Naive thymus-derived CD4-positive, alpha-beta T cell (primary cell): ENCODE measurements around the gene TEKT4. TPM values are rescaled to one million over a fixed set of nuclear protein-coding genes. Genes with fewer than 3 reads are reported as not detected.
"Not testable (repeated sequence)": the region's sequence is repeated elsewhere in the genome, so short reads cannot be mapped to it uniquely, and the experiment has no call there.

Experiments
- ATAC-seq: fragments of 150-1000 bp; cut with Tn5 transposase; 2 replicates; pipeline ENCODE4 v1.10.0; 2021; ENCODE audit warnings: mild to moderate bottlenecking, moderate library complexity
- CTCF ChIA-PET: fragments of 350-600 bp; sonication (Branson Sonifier 250); formaldehyde crosslinking; loops from one replicate; lab custom pipeline; 2021; ENCODE audit warnings: antibody characterized with exemption; lab: Charles Lee
- POLR2A ChIA-PET: fragments of 350-600 bp; sonication (Branson Sonifier 250); formaldehyde crosslinking; loops from one replicate; lab custom pipeline; 2021; ENCODE audit warnings: antibody characterized with exemption, inconsistent platforms; lab: Charles Lee
- DNase-seq, 9 donors: peaks; one replicate each; pipeline versions ENCODE4 v3.0.0 to v3.0.0-alpha.2; 2020 to 2022; ENCODE audit warnings: mixed read lengths in 1 of 9
- H3K27ac ChIP-seq: one replicate; pipeline ENCODE4 v1.7.0; 2013; ENCODE audit warnings: mild to moderate bottlenecking, low read depth, low read length, moderate library complexity
- H3K27me3 ChIP-seq, 2 donors: one replicate each; pipeline ENCODE4 v1.7.0; 2013; ENCODE audit warnings: low read length in 2 of 2, mild to moderate bottlenecking in 2 of 2, moderate library complexity in 2 of 2; ENCODE audit not compliant: control insufficient read depth in 2 of 2, insufficient read depth in 2 of 2
- H3K36me3 ChIP-seq, 3 experiments: 1 replicate in 2 of 3; 2 replicates in 1 of 3; pipeline ENCODE4 v1.7.0; 2013; ENCODE audit warnings: low read length in 3 of 3, mild to moderate bottlenecking in 3 of 3, moderate library complexity in 1 of 3; ENCODE audit not compliant: insufficient read depth in 3 of 3, control insufficient read depth in 2 of 3
- H3K4me1 ChIP-seq, 2 donors: one replicate each; pipeline ENCODE4 v1.7.0; 2013; ENCODE audit warnings: low read length in 2 of 2, mild to moderate bottlenecking in 2 of 2, moderate library complexity in 1 of 2; ENCODE audit not compliant: control insufficient read depth in 2 of 2, insufficient read depth in 2 of 2
- H3K4me3 ChIP-seq: 2 replicates; pipeline ENCODE4 v1.7.0; 2013; ENCODE audit warnings: mild to moderate bottlenecking, low read length
- H3K9me3 ChIP-seq, 3 experiments: 1 replicate in 2 of 3; 2 replicates in 1 of 3; pipeline ENCODE4 v1.7.0; 2013; ENCODE audit warnings: low read length in 3 of 3; ENCODE audit not compliant: control insufficient read depth in 2 of 3
- H3K27ac Mint-ChIP-seq, 9 donors: one replicate each; pipeline ENCODE4 v1.8.0; 2020 to 2022; ENCODE audit warnings: mixed read lengths in 9 of 9, mild to moderate bottlenecking in 8 of 9, moderate library complexity in 5 of 9, inconsistent platforms in 2 of 9
- H3K27me3 Mint-ChIP-seq, 5 donors: one replicate each; pipeline ENCODE4 v1.8.0; 2021 to 2022; ENCODE audit warnings: mixed read lengths in 5 of 5, mild to moderate bottlenecking in 1 of 5
- H3K36me3 Mint-ChIP-seq, 5 donors: one replicate each; pipeline ENCODE4 v1.8.0; 2020 to 2022; ENCODE audit warnings: mixed read lengths in 5 of 5, mild to moderate bottlenecking in 3 of 5, inconsistent platforms in 1 of 5
- H3K4me1 Mint-ChIP-seq, 7 donors: one replicate each; pipeline ENCODE4 v1.8.0; 2020 to 2022; ENCODE audit warnings: mixed read lengths in 7 of 7, mild to moderate bottlenecking in 3 of 7, inconsistent platforms in 1 of 7
- H3K4me3 Mint-ChIP-seq, 10 donors: one replicate each; pipeline ENCODE4 v1.8.0; 2020 to 2022; ENCODE audit warnings: mild to moderate bottlenecking in 10 of 10, mixed read lengths in 10 of 10, moderate library complexity in 6 of 10, inconsistent platforms in 2 of 10
- H3K9me3 Mint-ChIP-seq, 11 donors: one replicate each; pipeline ENCODE4 v1.8.0; 2020 to 2022; ENCODE audit warnings: mixed read lengths in 11 of 11, mild to moderate bottlenecking in 4 of 11, inconsistent platforms in 1 of 11, moderate library complexity in 1 of 11
- intact Hi-C, 2 donors: fragments of 100-400 bp; cut with micrococcal nuclease; formaldehyde crosslinking; loops; one replicate each; pipeline ENCODE4 v1.15.1; 2023
- polyA plus RNA-seq, 2 donors: library from polyadenylated mRNA; unstranded; fragments of 300-500 nt; fragmentation: Illumina TruSeq; gene quantifications; one replicate each; pipeline ENCODE4 v1.2.3, GENCODE V29; 2021
- total RNA-seq, 6 experiments: library from RNA in 5 of 6; stranded (reverse) in 5 of 6; gene quantifications; 1 replicate in 5 of 6; 2 replicates in 1 of 6; pipeline ENCODE4 v1.2.3 and lab custom pipeline; 2021 to 2026

Gene TEKT4
- total and polyA plus RNA-seq, 7 experiments from 2014 or later: 0.19 TPM; not detected in 6

- CTCF ChIA-PET, H3K27ac ChIP-seq: not testable (repeated sequence)
- peaks cover 36 to 67% (median 45%) of the 10 kb centered on the region in 5 donors for H3K27me3 Mint-ChIP-seq
Measured at GRCh38 chr2:94862903-94863302, 8.3 kb upstream of the TEKT4 start.

GRCh38 chr2:94869131-94869530 is 2.1 kb upstream of the TEKT4 start:
- Mint-ChIP-seq H3K27ac (no peak overlapping the region), H3K4me3 (no peak overlapping the region), H3K4me1 (no peaks in the 10 kb centered on the region), H3K27me3 (peaks cover 0 to 31% (median 19%) of the 10 kb centered on the region in 5 donors), H3K36me3 (no peaks in the 10 kb centered on the region), H3K9me3 (no peaks in the 10 kb centered on the region)
- DNase-seq (no peak), ATAC-seq (no peak)
- intact Hi-C loops: no loop called here
- CTCF ChIA-PET: no interaction called here
- no peaks in the 10 kb centered on the region for H3K4me1 ChIP-seq
- POLR2A ChIA-PET: no interaction called here
- H3K9me3 ChIP-seq: no peaks in the 10 kb centered on the region
- no peak overlapping the region for H3K4me3 ChIP-seq
- no peaks in the 10 kb centered on the region for H3K36me3 ChIP-seq
- H3K27me3 ChIP-seq: no peaks in the 10 kb centered on the region
- H3K27ac ChIP-seq: no peak overlapping the region

More at GRCh38 chr2:94862903-94863302, 8.3 kb upstream of the TEKT4 start:
- ATAC-seq, POLR2A ChIA-PET, H3K36me3 ChIP-seq, H3K36me3 Mint-ChIP-seq, H3K9me3 Mint-ChIP-seq, H3K9me3 ChIP-seq, H3K4me1 ChIP-seq, intact Hi-C loops, DNase-seq, H3K27me3 ChIP-seq, H3K4me3 ChIP-seq, H3K4me1 Mint-ChIP-seq, H3K4me3 Mint-ChIP-seq, H3K27ac Mint-ChIP-seq: not testable (repeated sequence)

GRCh38 chr2:94869552-94870439 is 1.4 kb upstream of the TEKT4 start:
- ChIA-PET CTCF (no interaction called here), POLR2A (no interaction called here)
- H3K36me3 Mint-ChIP-seq: no peaks in the 10 kb centered on the region
- H3K27me3 ChIP-seq: no peaks in the 10 kb centered on the region
- no peak overlapping the region for H3K4me3 Mint-ChIP-seq
- H3K27me3 Mint-ChIP-seq: peaks cover 0 to 27% (median 13%) of the 10 kb centered on the region in 5 donors
- H3K36me3 ChIP-seq: no peaks in the 10 kb centered on the region
- H3K27ac ChIP-seq: no peak overlapping the region
- H3K4me1 Mint-ChIP-seq: no peaks in the 10 kb centered on the region
- DNase-seq (no peak), ATAC-seq (no peak)
- no peak overlapping the region for H3K4me3 ChIP-seq
- H3K4me1 ChIP-seq: no peaks in the 10 kb centered on the region
- H3K27ac Mint-ChIP-seq: no peak overlapping the region
- no peaks in the 10 kb centered on the region for H3K9me3 ChIP-seq
- H3K9me3 Mint-ChIP-seq: no peaks in the 10 kb centered on the region
- intact Hi-C loops: no loop called here

GRCh38 chr2:94870440-94871225 is 597 bp upstream of the TEKT4 start:
- POLR2A ChIA-PET: no interaction called here
- DNase-seq (no peak), ATAC-seq (no peak)
- Mint-ChIP-seq H3K27me3 (peaks cover 0 to 32% (median 8%) of the 10 kb centered on the region in 5 donors), H3K4me1 (no peaks in the 10 kb centered on the region), H3K4me3 (no peak overlapping the region), H3K27ac (no peak overlapping the region), H3K9me3 (no peaks in the 10 kb centered on the region), H3K36me3 (no peaks in the 10 kb centered on the region)
- Histone ChIP-seq H3K9me3 (no peaks in the 10 kb centered on the region), H3K27me3 (no peaks in the 10 kb centered on the region), H3K27ac (no peak overlapping the region), H3K36me3 (no peaks in the 10 kb centered on the region), H3K4me3 (no peak overlapping the region), H3K4me1 (no peaks in the 10 kb centered on the region)
- CTCF ChIA-PET: no interaction called here
- intact Hi-C loops: no loop called here

DNA sequence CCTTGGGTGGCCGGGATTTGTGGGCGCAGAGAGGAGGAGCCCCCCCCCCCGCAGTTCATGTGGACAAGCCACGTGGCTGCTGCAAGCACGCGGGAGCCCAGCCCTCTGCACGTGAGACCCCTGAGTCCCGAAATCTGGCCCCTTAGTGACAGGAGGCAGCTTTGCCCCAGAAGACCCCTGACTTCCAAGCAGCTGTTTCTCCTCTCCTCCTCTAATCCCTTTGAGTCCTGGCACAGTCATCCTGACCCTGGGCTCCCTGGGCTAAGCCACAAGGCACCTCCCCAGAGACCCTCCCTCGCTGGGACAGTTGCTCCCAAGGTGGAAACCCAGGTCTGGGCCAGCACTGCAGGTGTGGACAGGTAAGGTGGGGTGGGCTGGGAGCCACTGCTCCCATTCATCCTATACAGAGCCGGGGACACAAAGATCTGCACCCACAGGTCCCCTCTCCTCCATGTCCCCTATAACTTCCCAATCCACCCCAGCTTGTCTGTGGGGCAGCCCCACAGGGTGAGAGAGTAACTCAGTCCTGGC is 923 bp downstream of the TEKT4 start:
- H3K9me3 Mint-ChIP-seq: no peaks in the 10 kb centered on the region
- ATAC-seq (no peak), DNase-seq (no peak)
- ChIA-PET CTCF (no interaction called here), POLR2A (no interaction called here)
- Histone ChIP-seq H3K27me3 (no peaks in the 10 kb centered on the region), H3K27ac (no peak overlapping the region), H3K9me3 (no peaks in the 10 kb centered on the region), H3K4me3 (no peak overlapping the region), H3K4me1 (no peaks in the 10 kb centered on the region), H3K36me3 (no peaks in the 10 kb centered on the region)
- no peaks in the 10 kb centered on the region for H3K4me1 Mint-ChIP-seq
- no peak overlapping the region for H3K4me3 Mint-ChIP-seq
- H3K36me3 Mint-ChIP-seq: no peaks in the 10 kb centered on the region
- no peak overlapping the region for H3K27ac Mint-ChIP-seq
- intact Hi-C loops: no loop called here
- peaks cover 0 to 36% (median 8%) of the 10 kb centered on the region in 5 donors for H3K27me3 Mint-ChIP-seq

- no peaks in the 10 kb centered on the region for H3K9me3 Mint-ChIP-seq
- Histone ChIP-seq H3K4me3 (no peak overlapping the region), H3K27me3 (no peaks in the 10 kb centered on the region), H3K36me3 (no peaks in the 10 kb centered on the region), H3K9me3 (no peaks in the 10 kb centered on the region), H3K4me1 (no peaks in the 10 kb centered on the region), H3K27ac (no peak overlapping the region)
- intact Hi-C loops: no loop called here
- no peak overlapping the region for H3K27ac Mint-ChIP-seq
- H3K36me3 Mint-ChIP-seq: no peaks in the 10 kb centered on the region
- ChIA-PET CTCF (no interaction called here), POLR2A (no interaction called here)
- no peak for ATAC-seq
- H3K4me3 Mint-ChIP-seq: no peak overlapping the region
- peaks cover 0 to 36% (median 5%) of the 10 kb centered on the region in 5 donors for H3K27me3 Mint-ChIP-seq
- no peaks in the 10 kb centered on the region for H3K4me1 Mint-ChIP-seq
- no peak for DNase-seq
Measured at GRCh38 chr2:94872676-94873361, 1.6 kb downstream of the TEKT4 start.
